ENCODE measurements around the gene RIPOR2.
"Not testable (repeated sequence)": the region's sequence is repeated elsewhere in the genome, so short reads cannot be mapped to it uniquely, and the experiment has no call there.

RIPOR2 gene

GRCh38 chr6:24879351-24879750 lies 56.4 kb downstream of the RIPOR2 start:
- Histone ChIP-seq H3K36me3 (ENCODE audit: control insufficient read depth in 4 of 4, insufficient read depth in 4 of 4, low read length in 3 of 4) (peaks cover 11 to 39% (median 19%) of the 10 kb centered on the region in 4 experiments), H3K27me3 (replicated peaks in 2 of 5; ENCODE audit: control insufficient read depth in 4 of 5, insufficient read depth in 5 of 5, low read length in 4 of 5) (no peaks in the 10 kb centered on the region), H3K4me1 (ENCODE audit: control extremely low read depth in 1 of 4, control insufficient read depth in 4 of 4, insufficient read depth in 4 of 4, low read length in 3 of 4) (peaks cover 0 to 4% (median 3%) of the 10 kb centered on the region in 4 experiments), H3K9me3 (ENCODE audit: control extremely low read depth in 1 of 5, control insufficient read depth in 4 of 5, insufficient read depth in 2 of 5, low read depth in 1 of 5, low read length in 4 of 5) (peaks cover 0 to 13% (median 8%) of the 10 kb centered on the region in 5 experiments), H3K27ac (ENCODE audit: insufficient read depth in 1 of 2, low read depth in 1 of 2, low read length in 2 of 2, poor library complexity in 1 of 2, severe bottlenecking in 2 of 2) (no peak overlapping the region), H3K4me3 (ENCODE audit: control insufficient read depth in 1 of 7, extremely low read depth in 1 of 7, insufficient read depth in 4 of 7, low read depth in 2 of 7, low read length in 6 of 7) (no peak overlapping the region)
- no peak for DNase-seq
- WGBS (ENCODE audit: insufficient coverage), result 100% methylated on average over 1 of the region's 3 CpGs
- ChIA-PET POLR2A (no interaction called here), CTCF (interaction anchor here (1.2 to 1.4 kb wide), 2 partner anchors 10 to 191 kb away, joined by 3 to 4 read pairs; no protein-coding TSS in a partner anchor)

GRCh38 chr6:24877747-24878146 lies 58.0 kb downstream of the RIPOR2 start:
- CTCF ChIA-PET, result interaction anchor here (1.6 kb wide), 1 partner anchor 20 kb away, joined by 6 read pairs; no protein-coding TSS in a partner anchor
- H3K27ac ChIP-seq (ENCODE audit: insufficient read depth in 1 of 2, low read depth in 1 of 2, low read length in 2 of 2, poor library complexity in 1 of 2, severe bottlenecking in 2 of 2); POLR2A ChIA-PET; H3K4me1 ChIP-seq (ENCODE audit: control extremely low read depth in 1 of 4, control insufficient read depth in 4 of 4, insufficient read depth in 4 of 4, low read length in 3 of 4); H3K27me3 ChIP-seq (replicated peaks in 2 of 5; ENCODE audit: control insufficient read depth in 4 of 5, insufficient read depth in 5 of 5, low read length in 4 of 5); H3K4me3 ChIP-seq (ENCODE audit: control insufficient read depth in 1 of 7, extremely low read depth in 1 of 7, insufficient read depth in 4 of 7, low read depth in 2 of 7, low read length in 6 of 7); DNase-seq: not testable (repeated sequence)
- Histone ChIP-seq H3K36me3 (ENCODE audit: control insufficient read depth in 4 of 4, insufficient read depth in 4 of 4, low read length in 3 of 4) (peaks cover 23 to 55% (median 31%) of the 10 kb centered on the region in 4 experiments), H3K9me3 (ENCODE audit: control extremely low read depth in 1 of 5, control insufficient read depth in 4 of 5, insufficient read depth in 2 of 5, low read depth in 1 of 5, low read length in 4 of 5) (peaks cover 0 to 13% (median 8%) of the 10 kb centered on the region in 5 experiments)
- 100% methylated on average over 3 of the region's 4 CpGs for WGBS (ENCODE audit: insufficient coverage)

- CTCF ChIA-PET, result interaction anchor here (1.0 to 1.8 kb wide), 4 partner anchors 12 to 21 kb away, joined by 5 to 6 read pairs (median 6); no protein-coding TSS in a partner anchor
- WGBS (ENCODE audit: insufficient coverage), result 98% methylated on average over 8 of the region's 11 CpGs
- H3K27ac ChIP-seq (ENCODE audit: insufficient read depth in 1 of 2, low read depth in 1 of 2, low read length in 2 of 2, poor library complexity in 1 of 2, severe bottlenecking in 2 of 2), result no peak overlapping the region
Observed at GRCh38 chr6:24876499-24877465, 59.0 kb downstream of the RIPOR2 start.

GRCh38 chr6:24875534-24875901 lies 60.2 kb downstream of the RIPOR2 start:
- H3K4me3 ChIP-seq (ENCODE audit: control insufficient read depth in 1 of 7, extremely low read depth in 1 of 7, insufficient read depth in 4 of 7, low read depth in 2 of 7, low read length in 6 of 7), result no peak overlapping the region
- no peaks in the 10 kb centered on the region for H3K4me1 ChIP-seq (ENCODE audit: control extremely low read depth in 1 of 4, control insufficient read depth in 4 of 4, insufficient read depth in 4 of 4, low read length in 3 of 4)
- no peak for DNase-seq
- H3K9me3 ChIP-seq (ENCODE audit: control extremely low read depth in 1 of 5, control insufficient read depth in 4 of 5, insufficient read depth in 2 of 5, low read depth in 1 of 5, low read length in 4 of 5), result peaks cover 0 to 13% (median 8%) of the 10 kb centered on the region in 5 experiments
- no peaks in the 10 kb centered on the region for H3K27me3 ChIP-seq (replicated peaks in 2 of 5; ENCODE audit: control insufficient read depth in 4 of 5, insufficient read depth in 5 of 5, low read length in 4 of 5)
- 95% methylated on average over 7 of the region's 9 CpGs for WGBS (ENCODE audit: insufficient coverage)
- H3K27ac ChIP-seq (ENCODE audit: insufficient read depth in 1 of 2, low read depth in 1 of 2, low read length in 2 of 2, poor library complexity in 1 of 2, severe bottlenecking in 2 of 2), result no peak overlapping the region
- POLR2A ChIA-PET, result no interaction called here
- peaks cover 22 to 69% (median 39%) of the 10 kb centered on the region in 4 experiments for H3K36me3 ChIP-seq (ENCODE audit: control insufficient read depth in 4 of 4, insufficient read depth in 4 of 4, low read length in 3 of 4)
- CTCF ChIA-PET, result interaction anchor here (1.2 to 2.4 kb wide), 4 partner anchors 11 to 115 kb away, joined by 5 to 10 read pairs (median 6); no protein-coding TSS in a partner anchor

More at GRCh38 chr6:24876499-24877465, 59.0 kb downstream of the RIPOR2 start:
- Histone ChIP-seq H3K36me3 (ENCODE audit: control insufficient read depth in 4 of 4, insufficient read depth in 4 of 4, low read length in 3 of 4) (peaks cover 24 to 60% (median 36%) of the 10 kb centered on the region in 4 experiments), H3K9me3 (ENCODE audit: control extremely low read depth in 1 of 5, control insufficient read depth in 4 of 5, insufficient read depth in 2 of 5, low read depth in 1 of 5, low read length in 4 of 5) (peaks cover 0 to 13% (median 8%) of the 10 kb centered on the region in 5 experiments), H3K4me1 (ENCODE audit: control extremely low read depth in 1 of 4, control insufficient read depth in 4 of 4, insufficient read depth in 4 of 4, low read length in 3 of 4) (no peaks in the 10 kb centered on the region), H3K4me3 (ENCODE audit: control insufficient read depth in 1 of 7, extremely low read depth in 1 of 7, insufficient read depth in 4 of 7, low read depth in 2 of 7, low read length in 6 of 7) (no peak overlapping the region), H3K27me3 (replicated peaks in 2 of 5; ENCODE audit: control insufficient read depth in 4 of 5, insufficient read depth in 5 of 5, low read length in 4 of 5) (no peaks in the 10 kb centered on the region)
- POLR2A ChIA-PET, result no interaction called here
- DNase-seq, result no peak

GRCh38 chr6:24874776-24875533 lies 60.8 kb downstream of the RIPOR2 start:
- no peak overlapping the region for H3K4me3 ChIP-seq (ENCODE audit: control insufficient read depth in 1 of 7, extremely low read depth in 1 of 7, insufficient read depth in 4 of 7, low read depth in 2 of 7, low read length in 6 of 7)
- H3K9me3 ChIP-seq (ENCODE audit: control extremely low read depth in 1 of 5, control insufficient read depth in 4 of 5, insufficient read depth in 2 of 5, low read depth in 1 of 5, low read length in 4 of 5), result peaks cover 0 to 13% (median 8%) of the 10 kb centered on the region in 5 experiments
- no peak for DNase-seq
- ChIA-PET CTCF (interaction anchor here (0.8 to 2.4 kb wide), 8 partner anchors 8 to 196 kb away, joined by 3 to 10 read pairs (median 5); no protein-coding TSS in a partner anchor), POLR2A (no interaction called here)
- H3K4me1 ChIP-seq (ENCODE audit: control extremely low read depth in 1 of 4, control insufficient read depth in 4 of 4, insufficient read depth in 4 of 4, low read length in 3 of 4), result no peaks in the 10 kb centered on the region
- peaks cover 22 to 74% (median 40%) of the 10 kb centered on the region in 4 experiments for H3K36me3 ChIP-seq (ENCODE audit: control insufficient read depth in 4 of 4, insufficient read depth in 4 of 4, low read length in 3 of 4)
- 100% methylated on average over 3 of the region's 7 CpGs for WGBS (ENCODE audit: insufficient coverage)
- H3K27ac ChIP-seq (ENCODE audit: insufficient read depth in 1 of 2, low read depth in 1 of 2, low read length in 2 of 2, poor library complexity in 1 of 2, severe bottlenecking in 2 of 2), result no peak overlapping the region
- no peaks in the 10 kb centered on the region for H3K27me3 ChIP-seq (replicated peaks in 2 of 5; ENCODE audit: control insufficient read depth in 4 of 5, insufficient read depth in 5 of 5, low read length in 4 of 5)

GRCh38 chr6:24874128-24874527 lies 61.6 kb downstream of the RIPOR2 start:
- Histone ChIP-seq H3K36me3 (ENCODE audit: control insufficient read depth in 4 of 4, insufficient read depth in 4 of 4, low read length in 3 of 4) (peaks cover 20 to 76% (median 42%) of the 10 kb centered on the region in 4 experiments), H3K4me3 (ENCODE audit: control insufficient read depth in 1 of 7, extremely low read depth in 1 of 7, insufficient read depth in 4 of 7, low read depth in 2 of 7, low read length in 6 of 7) (no peak overlapping the region), H3K27ac (ENCODE audit: insufficient read depth in 1 of 2, low read depth in 1 of 2, low read length in 2 of 2, poor library complexity in 1 of 2, severe bottlenecking in 2 of 2) (no peak overlapping the region), H3K9me3 (ENCODE audit: control extremely low read depth in 1 of 5, control insufficient read depth in 4 of 5, insufficient read depth in 2 of 5, low read depth in 1 of 5, low read length in 4 of 5) (peaks cover 0 to 13% (median 8%) of the 10 kb centered on the region in 5 experiments), H3K4me1 (ENCODE audit: control extremely low read depth in 1 of 4, control insufficient read depth in 4 of 4, insufficient read depth in 4 of 4, low read length in 3 of 4) (no peaks in the 10 kb centered on the region), H3K27me3 (replicated peaks in 2 of 5; ENCODE audit: control insufficient read depth in 4 of 5, insufficient read depth in 5 of 5, low read length in 4 of 5) (no peaks in the 10 kb centered on the region)
- DNase-seq, result no peak
- WGBS (ENCODE audit: insufficient coverage), result 100% methylated on average over 1 of the region's 1 CpG
- ChIA-PET POLR2A (no interaction called here), CTCF (interaction anchor here (1.0 to 2.4 kb wide), 7 partner anchors 9 to 197 kb away, joined by 4 to 10 read pairs (median 6); no protein-coding TSS in a partner anchor)

All from common myeloid progenitor, CD34-positive (primary cell).